Fibroblast of mammary gland (primary cell): Measurements from ENCODE around the gene ABHD2.
A peak's percentile ranks its signal among the peaks of the same experiment; 100 is the strongest.

ENCODE experiments used
- DNase-seq: peaks from one replicate; pipeline ENCODE4 v3.0.0-alpha.2; 2010; ENCODE audit warnings: low read depth
- H3K4me3 ChIP-seq: 2 replicates; pipeline ENCODE4 v1.5.1; 2011; ENCODE audit warnings: low read depth, mild to moderate bottlenecking, low read length, moderate library complexity; ENCODE audit not compliant: control insufficient read depth
- TF ChIP-seq, protein P1 (sequence below): conservative IDR thresholded peaks from 2 replicates; pipeline ENCODE4 v1.5.1; 2011; ENCODE audit warnings: low read depth, low read length, inconsistent platforms; ENCODE audit not compliant: control insufficient read depth, insufficient read depth

Gene ABHD2

DNA sequence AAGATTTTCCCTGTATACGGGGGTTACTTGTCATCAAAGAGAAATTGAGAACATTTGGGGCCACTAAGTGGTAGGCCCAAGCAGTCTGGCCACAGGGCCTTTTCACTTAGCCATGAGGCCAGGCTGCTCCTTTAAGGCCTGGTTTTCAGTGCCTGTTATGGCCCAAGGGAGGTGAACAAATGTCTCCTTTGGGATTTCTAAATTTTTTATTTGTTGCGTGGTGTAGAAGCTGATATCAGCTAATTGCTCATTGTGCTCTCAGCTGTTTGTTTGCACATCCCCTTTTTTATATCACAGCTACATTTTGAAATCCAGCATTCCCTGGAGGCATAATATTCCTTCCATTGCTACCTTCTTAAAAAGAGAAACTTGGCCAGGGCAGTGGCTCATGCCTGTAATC, 84.7 kb downstream of the ABHD2 start:
- no peak overlapping the region for H3K4me3 ChIP-seq
- DNase-seq: peak; percentile 33
- TF ChIP-seq, protein P1, sequence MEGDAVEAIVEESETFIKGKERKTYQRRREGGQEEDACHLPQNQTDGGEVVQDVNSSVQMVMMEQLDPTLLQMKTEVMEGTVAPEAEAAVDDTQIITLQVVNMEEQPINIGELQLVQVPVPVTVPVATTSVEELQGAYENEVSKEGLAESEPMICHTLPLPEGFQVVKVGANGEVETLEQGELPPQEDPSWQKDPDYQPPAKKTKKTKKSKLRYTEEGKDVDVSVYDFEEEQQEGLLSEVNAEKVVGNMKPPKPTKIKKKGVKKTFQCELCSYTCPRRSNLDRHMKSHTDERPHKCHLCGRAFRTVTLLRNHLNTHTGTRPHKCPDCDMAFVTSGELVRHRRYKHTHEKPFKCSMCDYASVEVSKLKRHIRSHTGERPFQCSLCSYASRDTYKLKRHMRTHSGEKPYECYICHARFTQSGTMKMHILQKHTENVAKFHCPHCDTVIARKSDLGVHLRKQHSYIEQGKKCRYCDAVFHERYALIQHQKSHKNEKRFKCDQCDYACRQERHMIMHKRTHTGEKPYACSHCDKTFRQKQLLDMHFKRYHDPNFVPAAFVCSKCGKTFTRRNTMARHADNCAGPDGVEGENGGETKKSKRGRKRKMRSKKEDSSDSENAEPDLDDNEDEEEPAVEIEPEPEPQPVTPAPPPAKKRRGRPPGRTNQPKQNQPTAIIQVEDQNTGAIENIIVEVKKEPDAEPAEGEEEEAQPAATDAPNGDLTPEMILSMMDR: no peak

- H3K4me3 ChIP-seq: no peak overlapping the region
- no peak for DNase-seq
- TF ChIP-seq, protein P1: no peak
Measured at GRCh38 chr15:89174476-89174875, 86.2 kb downstream of the ABHD2 start.

DNA sequence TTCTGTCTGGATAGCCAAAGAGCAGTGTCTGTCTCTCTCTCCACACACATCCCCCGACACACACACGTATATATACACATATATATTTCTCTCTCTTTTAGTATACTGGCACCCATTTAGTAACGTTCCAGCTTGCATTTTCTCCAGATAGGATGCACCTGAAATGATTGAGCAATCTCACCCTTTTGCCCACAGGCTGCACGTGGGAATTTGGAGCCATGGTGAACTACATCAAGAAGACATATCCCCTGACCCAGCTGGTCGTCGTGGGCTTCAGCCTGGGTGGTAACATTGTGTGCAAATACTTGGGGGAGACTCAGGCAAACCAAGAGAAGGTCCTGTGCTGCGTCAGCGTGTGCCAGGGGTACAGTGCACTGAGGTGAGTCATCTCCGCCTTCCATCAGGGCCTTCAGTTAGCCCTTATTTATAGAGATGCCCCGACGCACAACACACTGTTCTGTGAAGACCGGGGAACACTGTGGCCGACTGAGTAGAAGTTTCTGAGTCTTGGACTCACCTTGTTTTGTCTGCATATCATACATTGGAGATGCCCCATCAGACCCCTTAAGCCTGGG, 87.4 kb downstream of the ABHD2 start:
- no peak overlapping the region for H3K4me3 ChIP-seq
- DNase-seq: no peak
- TF ChIP-seq, protein P1: no peak

DNA sequence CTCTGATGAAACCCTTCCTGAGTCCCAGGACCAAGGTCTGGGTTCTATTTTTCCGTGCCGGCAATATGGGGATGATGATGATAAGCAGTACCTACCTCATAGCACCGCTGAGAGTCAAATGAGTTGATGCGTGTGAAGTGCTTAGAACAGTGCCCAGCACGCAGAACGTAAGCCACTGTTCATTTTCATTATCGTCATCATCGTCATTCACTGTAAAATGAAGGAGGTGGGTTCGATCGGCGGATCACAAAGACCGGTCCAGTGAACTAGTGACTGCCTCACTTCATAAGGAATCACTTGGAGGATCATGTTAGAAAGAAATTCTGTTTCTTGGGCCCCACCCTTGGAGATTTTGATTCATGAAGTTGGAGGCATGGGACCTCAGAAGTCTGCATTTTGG, 88.9 kb downstream of the ABHD2 start:
- TF ChIP-seq, protein P1: no peak
- H3K4me3 ChIP-seq: no peak overlapping the region
- DNase-seq: no peak

DNA sequence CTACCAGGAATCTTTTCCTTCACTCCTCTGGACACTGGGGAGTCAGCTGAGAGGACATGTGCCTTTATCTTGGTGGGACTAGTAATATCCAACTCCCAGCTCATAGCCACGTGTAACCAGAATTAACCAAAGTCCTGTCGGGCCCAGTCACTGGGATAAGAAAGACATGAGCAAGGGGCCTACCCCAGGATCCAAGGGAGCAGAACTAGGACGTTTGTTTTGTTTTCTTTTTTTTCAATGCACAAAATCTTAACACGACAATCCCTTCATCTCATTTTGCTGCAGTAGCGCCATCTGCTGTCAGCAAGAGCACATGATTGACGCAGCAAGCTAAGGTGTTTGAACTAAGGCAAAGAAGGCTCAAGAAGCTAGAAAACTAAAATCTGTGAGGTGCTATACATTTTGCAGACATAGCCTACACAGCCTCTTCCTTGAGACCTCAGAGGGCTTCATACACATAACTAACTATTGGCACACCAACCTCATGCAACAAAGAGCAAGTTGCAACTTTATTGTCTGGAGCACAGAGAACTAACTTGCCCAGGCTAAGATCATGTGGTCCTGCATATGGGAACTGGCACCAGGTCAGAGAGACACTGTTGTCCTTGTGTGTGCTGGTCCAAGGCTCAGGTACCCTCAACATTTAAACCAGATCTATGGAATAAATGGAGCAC, 89.5 kb downstream of the ABHD2 start:
- TF ChIP-seq, protein P1: peak; percentile 95
- DNase-seq: peak; percentile 79
- no peak overlapping the region for H3K4me3 ChIP-seq

DNA sequence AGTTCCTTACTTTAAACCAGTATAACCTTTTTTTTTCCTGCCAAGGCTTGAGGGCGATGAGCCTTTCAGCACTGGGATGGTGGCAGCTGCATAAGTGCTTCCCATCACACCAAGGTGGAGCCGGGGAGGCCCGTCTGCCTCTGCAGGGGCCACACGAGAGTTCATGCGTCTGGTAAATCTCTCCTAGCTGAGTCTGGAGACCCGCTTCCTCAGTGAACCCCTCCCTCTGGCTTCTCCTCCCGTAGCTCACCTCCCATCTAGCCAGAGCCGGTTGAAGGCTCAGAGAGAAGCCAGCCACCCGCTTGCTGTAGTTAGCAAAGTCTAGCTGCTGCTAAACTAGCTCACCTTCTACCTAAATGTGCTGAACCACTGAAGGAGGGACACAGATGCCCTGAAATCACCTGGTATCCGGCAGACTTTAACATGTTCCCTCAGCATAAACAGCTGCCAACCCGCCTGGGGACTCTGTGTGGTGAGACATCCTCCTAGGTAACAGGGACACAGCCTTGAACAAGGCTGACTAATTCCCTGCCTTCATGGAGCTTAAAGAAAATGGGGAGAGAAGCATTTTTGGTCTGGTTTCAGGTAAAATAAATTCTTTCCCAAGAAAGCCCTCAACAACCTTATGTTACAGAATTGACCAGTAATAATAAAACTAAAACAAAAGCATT, 90.2 kb downstream of the ABHD2 start:
- TF ChIP-seq, protein P1: no peak
- DNase-seq: no peak
- H3K4me3 ChIP-seq: no peak overlapping the region
